Measurements from ENCODE around the gene DNAJC1.

The DNAJC1 gene

GRCh38 chr10:21757185-21757901 is 246.2 kb downstream of the DNAJC1 start:
- DNase-seq = no peak

- no peak for DNase-seq
Measured at GRCh38 chr10:21756707-21757106, 246.8 kb downstream of the DNAJC1 start.

- DNase-seq = no peak
Measured at GRCh38 chr10:21754410-21755011, 249.0 kb downstream of the DNAJC1 start.

- DNase-seq = no peak
Measured at GRCh38 chr10:21753497-21754270, 249.8 kb downstream of the DNAJC1 start.

- DNase-seq = no peak
Measured at GRCh38 chr10:21751341-21752310, 251.9 kb downstream of the DNAJC1 start.

- DNase-seq = no peak
Measured at GRCh38 chr10:21750424-21750823, 253.1 kb downstream of the DNAJC1 start.

- no peak for DNase-seq
Measured at GRCh38 chr10:21749788-21750187, 253.7 kb downstream of the DNAJC1 start.

GRCh38 chr10:21747809-21748208 is 255.7 kb downstream of the DNAJC1 start:
- no peak for DNase-seq

- DNase-seq = no peak
Measured at GRCh38 chr10:21746118-21746517, 257.4 kb downstream of the DNAJC1 start.

GRCh38 chr10:21744223-21744622 is 259.3 kb downstream of the DNAJC1 start:
- DNase-seq = no peak

GRCh38 chr10:21742740-21743412 is 260.7 kb downstream of the DNAJC1 start:
- no peak for DNase-seq

- no peak for DNase-seq
Measured at GRCh38 chr10:21740989-21741388, 262.5 kb downstream of the DNAJC1 start.

GRCh38 chr10:21737106-21737505 is 266.4 kb downstream of the DNAJC1 start:
- DNase-seq = no peak

- no peak for DNase-seq
Measured at GRCh38 chr10:21733710-21734109, 269.8 kb downstream of the DNAJC1 start.

- peak in 11 of 14 donors; percentile 10 to 64 (median 31) for DNase-seq
Measured at GRCh38 chr10:21732067-21732772, 271.3 kb downstream of the DNAJC1 start.

GRCh38 chr10:21728618-21729017 is 274.9 kb downstream of the DNAJC1 start:
- DNase-seq = no peak

GRCh38 chr10:21727452-21728168 is 275.9 kb downstream of the DNAJC1 start:
- no peak for DNase-seq

- DNase-seq = no peak
Measured at GRCh38 chr10:21726601-21727225, 276.8 kb downstream of the DNAJC1 start.

GRCh38 chr10:21724687-21725367 is 278.7 kb downstream of the DNAJC1 start:
- DNase-seq = peak in 12 of 14 donors; percentile 20 to 78 (median 58)
